HepG2 (cell line): ENCODE data around the gene SAE1. TPM values are rescaled to one million over a fixed set of nuclear protein-coding genes. Genes with fewer than 3 reads are reported as not detected.
A peak's percentile ranks its signal among the peaks of the same experiment; 100 is the strongest.

Experiments used
- FOSL2 ChIP-seq: sonication (generic); formaldehyde crosslinking; IDR thresholded peaks from 2 replicates; pipeline ENCODE4 v1.4.0; 2020; ENCODE audit warnings: missing genetic modification reagents
- NR2C2 ChIP-seq: sonication (generic); formaldehyde crosslinking; IDR thresholded peaks from 2 replicates; pipeline ENCODE4 v1.4.0; 2020; ENCODE audit warnings: missing genetic modification reagents, mild to moderate bottlenecking, moderate library complexity, borderline replicate concordance
- SMAD9 ChIP-seq: sonication (generic); formaldehyde crosslinking; IDR thresholded peaks from 2 replicates; pipeline ENCODE4 v1.5.1; 2020; ENCODE audit warnings: mild to moderate bottlenecking, missing genetic modification reagents
- TEAD2 ChIP-seq: sonication (generic); formaldehyde crosslinking; IDR thresholded peaks from 2 replicates; pipeline ENCODE4 v1.9.0; 2021; ENCODE audit warnings: missing genetic modification reagents
- ZFP37 ChIP-seq: sonication (generic); formaldehyde crosslinking; IDR thresholded peaks from 2 replicates; pipeline ENCODE4 v1.4.0; 2020; ENCODE audit warnings: missing genetic modification reagents, borderline replicate concordance
- ZNF256 ChIP-seq: sonication (generic); formaldehyde crosslinking; conservative IDR thresholded peaks from 2 replicates; pipeline ENCODE4 v1.4.0; 2020; ENCODE audit warnings: missing genetic modification reagents
- ZNF318 ChIP-seq: sonication (generic); formaldehyde crosslinking; IDR thresholded peaks from 2 replicates; pipeline ENCODE4 v1.4.0; 2020; ENCODE audit warnings: mild to moderate bottlenecking, missing genetic modification reagents
- ZNF891 ChIP-seq: sonication (generic); formaldehyde crosslinking; IDR thresholded peaks from 2 replicates; pipeline ENCODE4 v1.5.0; 2020; ENCODE audit warnings: mild to moderate bottlenecking, missing genetic modification reagents
- polyA plus RNA-seq, 8 experiments: library from polyadenylated mRNA; depleted of rRNA in 3 of 8; stranded (reverse) in 7 of 8; unstranded in 1 of 8; fragments of >200 nt; fragmentation: Illumina TruSeq in 4 of 8; extraction: Trizol in 4 of 8; gene quantifications; 2 replicates each; pipeline versions ENCODE4 v1.2.1 to v1.2.3, GENCODE V29; 2011 to 2016; ENCODE audit warnings: low read depth in 4 of 8, missing spikeins in 1 of 8, mixed read lengths in 1 of 8; ENCODE audit not compliant: insufficient read depth in 1 of 8
- total RNA-seq, 5 experiments: library from RNA; depleted of rRNA; stranded (reverse); fragments of >200 nt; fragmentation: Illumina TruSeq; extraction: Trizol; gene quantifications; 2 replicates each; pipeline ENCODE4 v1.2.3, GENCODE V29; 2016; ENCODE audit warnings: low read depth in 1 of 5
- TF ChIP-seq, protein P1 (sequence below): sonication (generic); formaldehyde crosslinking; IDR thresholded peaks from 2 replicates; pipeline ENCODE4 v1.5.1; 2020; ENCODE audit warnings: missing genetic modification reagents, mild to moderate bottlenecking, borderline replicate concordance
- TF ChIP-seq, protein P2 (sequence below): sonication (generic); formaldehyde crosslinking; IDR thresholded peaks from 2 replicates; pipeline ENCODE4 v1.5.0; 2020; ENCODE audit warnings: mild to moderate bottlenecking, low read depth, missing genetic modification reagents, borderline replicate concordance
- TF ChIP-seq, protein P3 (sequence below): sonication (generic); IDR thresholded peaks from 2 replicates; pipeline ENCODE4 v1.6.1; 2016; ENCODE audit warnings: low read depth, borderline replicate concordance
- TF ChIP-seq, protein P4 (sequence below): sonication (generic); formaldehyde crosslinking; IDR thresholded peaks from 2 replicates; pipeline ENCODE4 v1.8.0; 2022; ENCODE audit warnings: missing genetic modification reagents, mild to moderate bottlenecking, borderline replicate concordance

SAE1 gene
- total and polyA plus RNA-seq, 2 of the 13 experiments (the other 11 are each of a cell fraction or from before 2014, with no cell fraction given), result 87.6 to 197 TPM

GRCh38 chr19:47096100-47096704, 34.4 kb upstream of the SAE1 start (continued):
- TF ChIP-seq, protein P1, sequence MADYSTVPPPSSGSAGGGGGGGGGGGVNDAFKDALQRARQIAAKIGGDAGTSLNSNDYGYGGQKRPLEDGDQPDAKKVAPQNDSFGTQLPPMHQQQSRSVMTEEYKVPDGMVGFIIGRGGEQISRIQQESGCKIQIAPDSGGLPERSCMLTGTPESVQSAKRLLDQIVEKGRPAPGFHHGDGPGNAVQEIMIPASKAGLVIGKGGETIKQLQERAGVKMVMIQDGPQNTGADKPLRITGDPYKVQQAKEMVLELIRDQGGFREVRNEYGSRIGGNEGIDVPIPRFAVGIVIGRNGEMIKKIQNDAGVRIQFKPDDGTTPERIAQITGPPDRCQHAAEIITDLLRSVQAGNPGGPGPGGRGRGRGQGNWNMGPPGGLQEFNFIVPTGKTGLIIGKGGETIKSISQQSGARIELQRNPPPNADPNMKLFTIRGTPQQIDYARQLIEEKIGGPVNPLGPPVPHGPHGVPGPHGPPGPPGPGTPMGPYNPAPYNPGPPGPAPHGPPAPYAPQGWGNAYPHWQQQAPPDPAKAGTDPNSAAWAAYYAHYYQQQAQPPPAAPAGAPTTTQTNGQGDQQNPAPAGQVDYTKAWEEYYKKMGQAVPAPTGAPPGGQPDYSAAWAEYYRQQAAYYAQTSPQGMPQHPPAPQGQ (CRISPR knock-in tag), result no peak
- no peak for TF ChIP-seq TEAD2 (CRISPR knock-in tag)
- TF ChIP-seq, protein P2, sequence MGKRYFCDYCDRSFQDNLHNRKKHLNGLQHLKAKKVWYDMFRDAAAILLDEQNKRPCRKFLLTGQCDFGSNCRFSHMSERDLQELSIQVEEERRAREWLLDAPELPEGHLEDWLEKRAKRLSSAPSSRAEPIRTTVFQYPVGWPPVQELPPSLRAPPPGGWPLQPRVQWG (CRISPR knock-in tag), result no peak
- TF ChIP-seq, protein P3, sequence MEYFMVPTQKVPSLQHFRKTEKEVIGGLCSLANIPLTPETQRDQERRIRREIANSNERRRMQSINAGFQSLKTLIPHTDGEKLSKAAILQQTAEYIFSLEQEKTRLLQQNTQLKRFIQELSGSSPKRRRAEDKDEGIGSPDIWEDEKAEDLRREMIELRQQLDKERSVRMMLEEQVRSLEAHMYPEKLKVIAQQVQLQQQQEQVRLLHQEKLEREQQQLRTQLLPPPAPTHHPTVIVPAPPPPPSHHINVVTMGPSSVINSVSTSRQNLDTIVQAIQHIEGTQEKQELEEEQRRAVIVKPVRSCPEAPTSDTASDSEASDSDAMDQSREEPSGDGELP, result peak; percentile 92
- no peak for TF ChIP-seq SMAD9 (CRISPR knock-in tag)
- TF ChIP-seq, protein P4, sequence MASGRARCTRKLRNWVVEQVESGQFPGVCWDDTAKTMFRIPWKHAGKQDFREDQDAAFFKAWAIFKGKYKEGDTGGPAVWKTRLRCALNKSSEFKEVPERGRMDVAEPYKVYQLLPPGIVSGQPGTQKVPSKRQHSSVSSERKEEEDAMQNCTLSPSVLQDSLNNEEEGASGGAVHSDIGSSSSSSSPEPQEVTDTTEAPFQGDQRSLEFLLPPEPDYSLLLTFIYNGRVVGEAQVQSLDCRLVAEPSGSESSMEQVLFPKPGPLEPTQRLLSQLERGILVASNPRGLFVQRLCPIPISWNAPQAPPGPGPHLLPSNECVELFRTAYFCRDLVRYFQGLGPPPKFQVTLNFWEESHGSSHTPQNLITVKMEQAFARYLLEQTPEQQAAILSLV (CRISPR knock-in tag), result no peak
- no peak for TF ChIP-seq ZFP37
- TF ChIP-seq ZNF256, result peak; percentile 41; the same call in 1 of the 2 replicates
- peak; percentile 72 for TF ChIP-seq FOSL2 (CRISPR knock-in tag)
- no peak; the same call in 1 of the 2 replicates for TF ChIP-seq ZNF891
- TF ChIP-seq NR2C2, result peak; percentile 91
- peak; percentile 77; the same call in 1 of the 2 replicates for TF ChIP-seq ZNF318 (CRISPR knock-in tag)
